HFF-Myc (cell line): ENCODE data around the gene MAP3K7.

ENCODE experiments used
- DNase-seq: peaks from one replicate; pipeline ENCODE4 v3.0.0-alpha.2; 2011; ENCODE audit warnings: low read depth; ENCODE audit errors: extremely low read depth
- H3K4me3 ChIP-seq: replicated peaks from 2 replicates; pipeline ENCODE4 v1.5.1; 2011; ENCODE audit warnings: low read depth, mild to moderate bottlenecking, control low read depth, low read length
- CTCF ChIP-seq: IDR thresholded peaks from 2 replicates; pipeline ENCODE4 v1.5.1; 2012; ENCODE audit warnings: mild to moderate bottlenecking, low read depth, low read length, control low read depth; ENCODE audit errors: missing control alignments

The MAP3K7 gene

GRCh38 chr6:90495216-90495817 is 91.6 kb downstream of the MAP3K7 start:
- no peak for DNase-seq
- no peak for TF ChIP-seq CTCF
- H3K4me3 ChIP-seq, result no peak overlapping the region

- no peak for DNase-seq
- no peak for TF ChIP-seq CTCF
- H3K4me3 ChIP-seq, result no peak overlapping the region
Measured at GRCh38 chr6:90494067-90494780, 92.6 kb downstream of the MAP3K7 start.

DNA sequence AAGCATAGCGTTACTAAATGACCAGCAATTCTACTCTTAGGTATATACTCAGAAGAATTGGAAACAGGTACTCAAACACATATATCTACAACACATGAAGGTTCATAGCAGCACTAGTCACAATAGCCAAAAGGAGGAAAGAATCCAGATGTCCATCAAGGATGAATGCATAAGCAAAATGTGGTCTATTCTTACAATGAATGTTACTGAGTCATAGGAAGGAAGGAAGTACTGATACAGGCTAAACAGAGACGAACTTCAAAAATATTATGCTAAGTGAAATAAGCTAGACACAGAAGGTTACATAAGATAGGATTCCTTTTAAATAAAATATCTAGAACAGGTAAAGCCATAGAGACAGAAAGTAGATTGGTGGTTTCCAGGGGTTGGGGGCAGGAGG is 93.5 kb downstream of the MAP3K7 start:
- TF ChIP-seq CTCF, result no peak
- no peak overlapping the region for H3K4me3 ChIP-seq
- DNase-seq, result no peak

DNA sequence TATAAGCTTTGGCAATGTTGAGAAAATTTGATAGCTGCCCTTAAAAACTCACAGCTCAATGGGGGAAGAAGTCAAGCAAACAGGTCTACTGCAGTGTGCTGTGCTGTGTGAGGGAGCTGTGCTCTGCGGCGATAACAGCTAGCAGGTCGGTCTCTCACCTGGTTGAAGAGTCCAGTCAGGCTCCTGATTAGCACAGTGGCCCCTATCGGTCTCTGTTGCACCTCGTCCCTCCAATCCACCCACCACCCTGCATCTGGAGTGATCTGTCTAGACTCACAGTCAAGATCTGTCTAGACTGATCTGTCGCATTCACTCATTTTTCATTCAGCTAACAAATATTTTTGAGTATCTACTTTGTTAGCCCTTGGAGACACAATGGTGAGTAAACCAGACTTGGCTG is 94.1 kb downstream of the MAP3K7 start:
- DNase-seq, result no peak
- H3K4me3 ChIP-seq, result no peak overlapping the region
- no peak for TF ChIP-seq CTCF

DNA sequence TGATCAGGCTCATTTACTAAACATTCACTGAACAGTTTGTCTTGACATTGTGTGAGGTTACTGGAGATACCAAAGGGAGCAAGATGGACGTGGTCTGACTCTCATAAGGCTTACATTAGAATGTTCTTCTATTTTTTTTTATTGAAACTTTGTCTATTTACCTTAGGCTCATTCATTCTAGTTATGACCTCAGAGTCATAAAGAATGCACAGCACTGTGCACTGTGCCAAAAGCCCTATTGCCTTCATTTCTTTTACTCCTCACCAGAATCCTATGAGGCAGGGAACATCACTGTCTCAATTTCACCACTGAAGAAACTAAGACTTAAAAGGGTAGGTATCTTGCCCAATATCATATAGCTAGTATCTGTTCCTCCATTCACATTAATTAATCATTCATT is 94.5 kb downstream of the MAP3K7 start:
- no peak for DNase-seq
- H3K4me3 ChIP-seq, result no peak overlapping the region
- TF ChIP-seq CTCF, result no peak

- DNase-seq, result no peak
- TF ChIP-seq CTCF, result no peak
Measured at GRCh38 chr6:90490030-90490716, 96.7 kb downstream of the MAP3K7 start.

DNA sequence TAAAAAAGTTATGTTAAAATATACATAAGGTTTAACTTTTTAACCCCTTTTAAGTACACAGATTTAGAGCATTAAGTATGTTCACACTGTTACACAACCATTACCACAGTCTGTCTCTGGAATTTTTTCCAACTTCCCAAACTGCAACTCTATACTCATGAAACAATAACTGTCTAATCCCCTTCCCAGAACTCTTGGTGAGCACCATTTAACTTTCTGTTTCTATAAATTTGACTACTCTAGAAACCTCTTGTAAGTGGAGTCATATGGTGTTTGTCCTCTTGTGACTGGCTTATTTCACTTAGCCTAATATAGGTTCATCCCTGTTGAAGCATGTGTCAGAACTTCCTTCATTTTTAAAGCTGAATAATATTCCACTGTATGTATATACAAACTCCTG is 98.1 kb downstream of the MAP3K7 start:
- no peak overlapping the region for H3K4me3 ChIP-seq
- TF ChIP-seq CTCF, result no peak
- DNase-seq, result no peak

More at GRCh38 chr6:90490030-90490716, 96.7 kb downstream of the MAP3K7 start:
- H3K4me3 ChIP-seq, result no peak overlapping the region
